Vagina (tissue), 2 donors: ENCODE data around the gene CLCA4. TPM values are rescaled to one million over a fixed set of nuclear protein-coding genes. Genes with fewer than 3 reads are reported as not detected.
A peak's percentile ranks its signal among the peaks of the same experiment; 100 is the strongest.

Experiments
- DNase-seq, 2 donors: peaks; one replicate each; pipeline ENCODE4 v3.0.0-alpha.2; 2017; ENCODE audit errors: extremely low spot score in 2 of 2
- H3K27ac ChIP-seq: fragments of 200-600 bp; sonication (generic); one replicate; pipeline ENCODE4 v1.5.1; 2019
- H3K27me3 ChIP-seq: fragments of 200-600 bp; sonication (generic); one replicate; pipeline ENCODE4 v1.5.1; 2019
- H3K36me3 ChIP-seq, 2 donors: fragments of 200-600 bp; sonication (generic); one replicate each; pipeline ENCODE4 v1.5.1; 2017 to 2019
- H3K4me1 ChIP-seq: fragments of 200-600 bp; sonication (generic); one replicate; pipeline ENCODE4 v1.5.1; 2019
- H3K4me3 ChIP-seq, 2 donors: fragments of 200-600 bp; sonication (generic); 1 replicate in 1 of 2; 2 replicates in 1 of 2; pipeline ENCODE4 v1.5.1; 2016 to 2019
- H3K9me3 ChIP-seq: fragments of 200-600 bp; sonication (generic); one replicate; pipeline ENCODE4 v1.5.1; 2019
- POLR2A ChIP-seq, 2 donors: fragments of 450-650 bp; IDR thresholded peaks; one replicate each; pipeline ENCODE4 v1.6.1; 2017; ENCODE audit warnings: antibody characterized with exemption in 2 of 2, mild to moderate bottlenecking in 2 of 2, moderate library complexity in 2 of 2
- POLR2AphosphoS5 ChIP-seq, 2 donors: sonication (generic); formaldehyde crosslinking; IDR thresholded peaks; one replicate each; pipeline ENCODE4 v1.9.0; 2017; ENCODE audit warnings: antibody characterized with exemption in 2 of 2, mild to moderate bottlenecking in 2 of 2, low read depth in 1 of 2; ENCODE audit not compliant: insufficient read depth in 1 of 2
- intact Hi-C: fragments of 100-400 bp; cut with DNase I; formaldehyde crosslinking; loops from one replicate; pipeline ENCODE4 v1.15.1; 2023
- total RNA-seq: library from RNA; depleted of rRNA; stranded (reverse); fragments of >200 nt; gene quantifications from one replicate; pipeline ENCODE4 v1.2.3, GENCODE V29; 2016
- TF ChIP-seq, protein P1 (sequence below), 3 experiments: fragments of 450-650 bp in 2 of 3; fragments of 200-600 bp in 1 of 3; sonication (generic) in 1 of 3; IDR thresholded peaks; one replicate each; pipeline ENCODE4 v1.5.1; 2017 to 2019; ENCODE audit warnings: antibody characterized with exemption in 3 of 3, mild to moderate bottlenecking in 2 of 3, moderate library complexity in 2 of 3

The CLCA4 gene
- total RNA-seq, 1 donor from 2014 or later: 44.0 TPM

DNA sequence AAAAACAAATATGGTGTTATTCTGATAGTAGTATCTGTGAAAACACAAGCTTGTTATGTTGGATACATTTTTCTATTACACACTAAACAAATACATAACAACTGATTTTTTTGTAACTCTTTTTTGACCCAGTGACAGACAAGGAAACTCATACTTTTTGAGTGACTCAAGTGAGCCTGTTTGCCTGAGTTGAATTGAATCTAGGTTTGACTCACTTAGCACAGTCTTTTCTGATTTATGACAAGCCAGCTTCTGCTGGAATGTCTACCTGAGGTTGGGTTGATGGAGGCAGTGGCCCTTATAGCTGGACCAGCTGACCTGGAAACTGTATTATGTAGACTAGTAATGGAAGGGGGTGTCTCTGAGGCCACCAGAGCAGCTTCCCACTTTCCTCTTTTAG is 4.2 kb upstream of the CLCA4 start:
- Histone ChIP-seq H3K9me3 (no peaks in the 10 kb centered on the region), H3K4me1 (no peaks in the 10 kb centered on the region), H3K4me3 (no peak overlapping the region), H3K36me3 (no peaks in the 10 kb centered on the region), H3K27ac (no peak overlapping the region), H3K27me3 (no peaks in the 10 kb centered on the region)
- TF ChIP-seq POLR2AphosphoS5 (IDR thresholded peaks at IDR 0.05; ENCODE audit: insufficient read depth in 1 of 2, low read depth in 1 of 2) (peak in 1 of 2 donors; percentile 59), POLR2A (IDR thresholded peaks at IDR 0.05) (no peak)
- TF ChIP-seq, protein P1, sequence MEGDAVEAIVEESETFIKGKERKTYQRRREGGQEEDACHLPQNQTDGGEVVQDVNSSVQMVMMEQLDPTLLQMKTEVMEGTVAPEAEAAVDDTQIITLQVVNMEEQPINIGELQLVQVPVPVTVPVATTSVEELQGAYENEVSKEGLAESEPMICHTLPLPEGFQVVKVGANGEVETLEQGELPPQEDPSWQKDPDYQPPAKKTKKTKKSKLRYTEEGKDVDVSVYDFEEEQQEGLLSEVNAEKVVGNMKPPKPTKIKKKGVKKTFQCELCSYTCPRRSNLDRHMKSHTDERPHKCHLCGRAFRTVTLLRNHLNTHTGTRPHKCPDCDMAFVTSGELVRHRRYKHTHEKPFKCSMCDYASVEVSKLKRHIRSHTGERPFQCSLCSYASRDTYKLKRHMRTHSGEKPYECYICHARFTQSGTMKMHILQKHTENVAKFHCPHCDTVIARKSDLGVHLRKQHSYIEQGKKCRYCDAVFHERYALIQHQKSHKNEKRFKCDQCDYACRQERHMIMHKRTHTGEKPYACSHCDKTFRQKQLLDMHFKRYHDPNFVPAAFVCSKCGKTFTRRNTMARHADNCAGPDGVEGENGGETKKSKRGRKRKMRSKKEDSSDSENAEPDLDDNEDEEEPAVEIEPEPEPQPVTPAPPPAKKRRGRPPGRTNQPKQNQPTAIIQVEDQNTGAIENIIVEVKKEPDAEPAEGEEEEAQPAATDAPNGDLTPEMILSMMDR (IDR thresholded peaks at IDR 0.05): no peak
- DNase-seq: no peak
- intact Hi-C loops: no loop called here

DNA sequence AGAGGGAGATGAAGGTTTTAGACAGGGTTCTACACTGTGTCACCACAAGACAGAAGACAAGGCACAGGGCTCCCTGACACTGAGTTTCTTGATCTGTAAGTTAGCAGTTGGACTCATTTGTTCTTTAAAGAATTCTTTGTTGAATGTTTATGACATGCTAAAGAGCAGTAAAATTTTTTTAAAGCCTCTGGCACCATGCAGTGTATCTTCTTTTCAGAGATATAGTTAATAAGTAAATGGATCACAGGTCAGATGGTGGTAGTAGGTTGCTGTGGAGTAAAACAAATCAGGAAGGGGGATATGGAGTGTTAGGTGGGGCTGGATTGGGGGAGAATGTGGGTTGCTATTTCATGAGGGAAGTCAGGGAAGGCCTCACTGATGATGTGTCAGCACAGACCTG is 2.0 kb downstream of the CLCA4 start:
- no peak overlapping the region for H3K27ac ChIP-seq

GRCh38 chr1:86551305-86551704 is 4.4 kb downstream of the CLCA4 start:
- no peaks in the 10 kb centered on the region for H3K9me3 ChIP-seq
- no peak overlapping the region for H3K4me3 ChIP-seq
- no peaks in the 10 kb centered on the region for H3K36me3 ChIP-seq
- no peaks in the 10 kb centered on the region for H3K4me1 ChIP-seq
- intact Hi-C loops: loop anchor here (10.0 kb wide), 1 partner anchor 563 kb away; no protein-coding TSS in a partner anchor
- TF ChIP-seq, protein P1 (IDR thresholded peaks at IDR 0.05): no peak
- TF ChIP-seq POLR2A (IDR thresholded peaks at IDR 0.05): no peak
- TF ChIP-seq POLR2AphosphoS5 (IDR thresholded peaks at IDR 0.05; ENCODE audit: insufficient read depth in 1 of 2, low read depth in 1 of 2): no peak
- DNase-seq: no peak
- no peak overlapping the region for H3K27ac ChIP-seq
- H3K27me3 ChIP-seq: no peaks in the 10 kb centered on the region

More for the DNA sequence above, 2.0 kb downstream of the CLCA4 start:
- Histone ChIP-seq H3K36me3 (no peaks in the 10 kb centered on the region), H3K4me1 (no peaks in the 10 kb centered on the region), H3K9me3 (no peaks in the 10 kb centered on the region), H3K27me3 (no peaks in the 10 kb centered on the region), H3K4me3 (no peak overlapping the region)
- DNase-seq: no peak
- intact Hi-C loops: no loop called here
- no peak for TF ChIP-seq POLR2A (IDR thresholded peaks at IDR 0.05)
- TF ChIP-seq, protein P1 (IDR thresholded peaks at IDR 0.05): no peak
- TF ChIP-seq POLR2AphosphoS5 (IDR thresholded peaks at IDR 0.05; ENCODE audit: insufficient read depth in 1 of 2, low read depth in 1 of 2): no peak

DNA sequence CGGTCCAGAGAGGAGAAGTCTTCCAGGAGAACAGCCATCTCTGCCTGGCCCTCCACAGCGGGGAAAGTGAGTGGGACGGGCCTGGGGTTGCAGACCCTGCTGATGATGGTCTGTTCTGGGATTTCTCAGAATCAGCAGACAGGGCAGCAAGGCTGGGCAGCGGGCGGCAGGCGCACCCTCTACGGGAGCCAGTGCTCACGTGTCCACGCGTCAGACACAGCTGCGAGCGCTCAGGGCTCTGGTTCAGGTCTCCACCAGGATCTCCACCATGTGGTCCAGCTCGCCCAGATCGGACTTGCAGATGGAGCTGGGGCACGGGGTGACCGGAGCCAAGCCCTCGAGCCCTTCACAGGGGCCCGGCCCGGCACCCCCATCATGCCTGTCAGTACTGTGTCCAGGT is 5.5 kb downstream of the CLCA4 start:
- intact Hi-C loops: loop anchor here (10.0 kb wide), 1 partner anchor 562 kb away; no protein-coding TSS in a partner anchor
- H3K27ac ChIP-seq: no peak overlapping the region
- no peak for DNase-seq
- no peaks in the 10 kb centered on the region for H3K36me3 ChIP-seq
- no peaks in the 10 kb centered on the region for H3K27me3 ChIP-seq
- H3K4me3 ChIP-seq: no peak overlapping the region
- H3K4me1 ChIP-seq: no peaks in the 10 kb centered on the region
- no peaks in the 10 kb centered on the region for H3K9me3 ChIP-seq
- TF ChIP-seq POLR2AphosphoS5 (IDR thresholded peaks at IDR 0.05; ENCODE audit: insufficient read depth in 1 of 2, low read depth in 1 of 2): no peak
- TF ChIP-seq, protein P1 (IDR thresholded peaks at IDR 0.05): no peak
- TF ChIP-seq POLR2A (IDR thresholded peaks at IDR 0.05): no peak

GRCh38 chr1:86557739-86558138 is 10.9 kb downstream of the CLCA4 start:
- Histone ChIP-seq H3K27ac (no peak overlapping the region), H3K4me1 (no peaks in the 10 kb centered on the region), H3K36me3 (no peaks in the 10 kb centered on the region), H3K4me3 (no peak overlapping the region), H3K27me3 (no peaks in the 10 kb centered on the region), H3K9me3 (no peaks in the 10 kb centered on the region)
- intact Hi-C loops: loop anchor here (10.0 kb wide), 1 partner anchor 557 kb away; no protein-coding TSS in a partner anchor
- no peak for DNase-seq
- TF ChIP-seq, protein P1 (IDR thresholded peaks at IDR 0.05): no peak
- TF ChIP-seq POLR2AphosphoS5 (IDR thresholded peaks at IDR 0.05; ENCODE audit: insufficient read depth in 1 of 2, low read depth in 1 of 2): no peak
- no peak for TF ChIP-seq POLR2A (IDR thresholded peaks at IDR 0.05)
